ENCODE data around the gene STAT5B.
A peak's percentile ranks its signal among the peaks of the same experiment; 100 is the strongest.
"Not testable (repeated sequence)": the region's sequence is repeated elsewhere in the genome, so short reads cannot be mapped to it uniquely, and the experiment has no call there.

The STAT5B gene

GRCh38 chr17:42305543-42306384 is 29.6 kb upstream of the STAT5B start:
- DNase-seq (ENCODE audit: low spot score): no peak

- DNase-seq (ENCODE audit: low spot score): not testable (repeated sequence)
Observed at GRCh38 chr17:42305031-42305330, 28.8 kb upstream of the STAT5B start.

GRCh38 chr17:42304187-42305030 is 28.2 kb upstream of the STAT5B start:
- no peak for DNase-seq (ENCODE audit: low spot score)

- DNase-seq (ENCODE audit: low spot score): no peak
Observed at GRCh38 chr17:42303694-42304093, 27.5 kb upstream of the STAT5B start.

- DNase-seq (ENCODE audit: low spot score): no peak
Observed at GRCh38 chr17:42301022-42301421, 24.8 kb upstream of the STAT5B start.

- DNase-seq (ENCODE audit: low spot score): not testable (repeated sequence)
Observed at GRCh38 chr17:42299913-42300312, 23.7 kb upstream of the STAT5B start.

GRCh38 chr17:42299361-42299760 is 23.2 kb upstream of the STAT5B start:
- DNase-seq (ENCODE audit: low spot score): not testable (repeated sequence)

GRCh38 chr17:42297775-42298174 is 21.6 kb upstream of the STAT5B start:
- not testable (repeated sequence) for DNase-seq (ENCODE audit: low spot score)

- no peak for DNase-seq (ENCODE audit: low spot score)
Observed at GRCh38 chr17:42296012-42296411, 19.8 kb upstream of the STAT5B start.

- no peak for DNase-seq (ENCODE audit: low spot score)
Observed at GRCh38 chr17:42294469-42295398, 18.5 kb upstream of the STAT5B start.

- DNase-seq (ENCODE audit: low spot score): no peak
Observed at GRCh38 chr17:42291129-42291528, 14.9 kb upstream of the STAT5B start.

- DNase-seq (ENCODE audit: low spot score): no peak
Observed at GRCh38 chr17:42290577-42290976, 14.4 kb upstream of the STAT5B start.

- DNase-seq (ENCODE audit: low spot score): no peak
Observed at GRCh38 chr17:42289611-42290181, 13.5 kb upstream of the STAT5B start.

- DNase-seq (ENCODE audit: low spot score): no peak
Observed at GRCh38 chr17:42288803-42289610, 12.8 kb upstream of the STAT5B start.

- DNase-seq (ENCODE audit: low spot score): peak; percentile 83
Observed at GRCh38 chr17:42287977-42288802, 12.0 kb upstream of the STAT5B start, which contains the start of gene STAT5A. Gene STAT5A (plus strand): TSS chr17:42288498. CDS start chr17:42289412, 914 bp downstream.

GRCh38 chr17:42287305-42287976 is 11.2 kb upstream of the STAT5B start:
- DNase-seq (ENCODE audit: low spot score): no peak

- no peak for DNase-seq (ENCODE audit: low spot score)
Observed at GRCh38 chr17:42286411-42287221, 10.4 kb upstream of the STAT5B start.

- no peak for DNase-seq (ENCODE audit: low spot score)
Observed at GRCh38 chr17:42285346-42286050, 9.3 kb upstream of the STAT5B start.
